GM12878 (cell line): ENCODE measurements around the gene ZNF653. TPM values are rescaled to one million over a fixed set of nuclear protein-coding genes. Genes with fewer than 3 reads are reported as not detected.

Experiments used
- CHD2 ChIP-seq: IDR thresholded peaks from 2 replicates; pipeline ENCODE4 v1.6.1; 2011; ENCODE audit warnings: low read depth, low read length, improper control_type of control experiment, borderline replicate concordance
- ETV6 ChIP-seq, 2 experiments: fragments of 450-650 bp in 1 of 2; IDR thresholded peaks in 1 of 2; conservative IDR thresholded peaks in 1 of 2; 2 replicates each; pipeline ENCODE4 v1.6.1; 2014; ENCODE audit warnings: antibody characterized with exemption in 1 of 2, borderline replicate concordance in 1 of 2, low read depth in 1 of 2, mild to moderate bottlenecking in 1 of 2, moderate library complexity in 1 of 2
- GABPA ChIP-seq: IDR thresholded peaks from 2 replicates; pipeline ENCODE4 v1.6.1; 2014; ENCODE audit warnings: antibody characterized with exemption, low read depth, mild to moderate bottlenecking, inconsistent platforms
- HDGF ChIP-seq: fragments of 450-650 bp; IDR thresholded peaks from 2 replicates; pipeline ENCODE4 v1.6.1; 2016; ENCODE audit warnings: antibody characterized with exemption
- MTA3 ChIP-seq: IDR thresholded peaks from 2 replicates; pipeline ENCODE4 v1.6.1; 2012; ENCODE audit warnings: low read length, inconsistent platforms, borderline replicate concordance
- MYC ChIP-seq: IDR thresholded peaks from 2 replicates; pipeline ENCODE4 v1.6.1; 2011; ENCODE audit warnings: mild to moderate bottlenecking, low read length, moderate library complexity, inconsistent platforms; ENCODE audit not compliant: insufficient read depth, insufficient replicate concordance, insufficient read length, severe bottlenecking
- NRF1 ChIP-seq: conservative IDR thresholded peaks from 2 replicates; pipeline ENCODE4 v1.6.1; 2011; ENCODE audit warnings: mild to moderate bottlenecking, low read depth, low read length, improper control_type of control experiment
- RB1 ChIP-seq: fragments of 450-650 bp; formaldehyde crosslinking; IDR thresholded peaks from 2 replicates; pipeline ENCODE4 v1.6.1; 2017; ENCODE audit warnings: mild to moderate bottlenecking, borderline replicate concordance
- SMARCA5 ChIP-seq: fragments of 450-650 bp; IDR thresholded peaks from 2 replicates; pipeline ENCODE4 v1.6.1; 2017; ENCODE audit warnings: mild to moderate bottlenecking
- TAF1 ChIP-seq: IDR thresholded peaks from 2 replicates; pipeline ENCODE4 v1.6.1; 2011; ENCODE audit warnings: mild to moderate bottlenecking, low read depth, low read length, borderline replicate concordance
- TCF7 ChIP-seq: IDR thresholded peaks from 2 replicates; pipeline ENCODE4 v1.6.1; 2014; ENCODE audit warnings: antibody characterized with exemption, borderline replicate concordance
- ZZZ3 ChIP-seq: IDR thresholded peaks from 2 replicates; pipeline ENCODE4 v1.6.1; 2011; ENCODE audit warnings: low read depth; ENCODE audit not compliant: control insufficient read depth, insufficient read length
- polyA plus RNA-seq, 11 experiments: library from polyadenylated mRNA; depleted of rRNA in 4 of 11; unstranded in 6 of 11; stranded (reverse) in 5 of 11; fragments of >200 nt; fragmentation: Nextera tagmentation in 4 of 11; fragmentation: Illumina TruSeq in 1 of 11; extraction: Ambion mirVana in 4 of 11; extraction: Trizol in 1 of 11; gene quantifications; 1 replicate in 1 of 11; 2 replicates in 10 of 11; pipeline versions ENCODE4 v1.2.1 to v1.2.3, GENCODE V29; 2011 to 2016; ENCODE audit warnings: inconsistent platforms in 2 of 11, missing spikeins in 2 of 11, low read depth in 1 of 11
- total RNA-seq, 4 experiments: library from RNA; depleted of rRNA in 3 of 4; stranded (reverse); fragments of >200 nt in 3 of 4; fragmentation: Illumina TruSeq in 1 of 4; extraction: Trizol in 1 of 4; gene quantifications; 2 replicates each; pipeline versions ENCODE4 v1.2.1 to v1.2.3, GENCODE V29; 2013 to 2021
- TF ChIP-seq, protein P1 (sequence below): fragments of 450-650 bp; IDR thresholded peaks from 2 replicates; pipeline ENCODE4 v1.6.1; 2017; ENCODE audit warnings: mild to moderate bottlenecking
- TF ChIP-seq, protein P2 (sequence below): fragments of 450-650 bp; IDR thresholded peaks from 2 replicates; pipeline ENCODE4 v1.6.1; 2017; ENCODE audit warnings: mild to moderate bottlenecking, moderate library complexity
- TF ChIP-seq, protein P3 (sequence below): fragments of 450-650 bp; formaldehyde crosslinking; IDR thresholded peaks from 2 replicates; pipeline ENCODE4 v1.5.0; 2022; ENCODE audit warnings: mild to moderate bottlenecking, missing genetic modification characterization
- TF ChIP-seq, protein P4 (sequence below): fragments of 450-650 bp; IDR thresholded peaks from 2 replicates; pipeline ENCODE4 v1.6.1; 2016; ENCODE audit warnings: mild to moderate bottlenecking

ZNF653 gene
- total and polyA plus RNA-seq, 10 of the 15 experiments (the other 5 are each of a cell fraction or from before 2014, with no cell fraction given): 2.2 to 13.2 (median 6.7) TPM; not detected in 2

DNA sequence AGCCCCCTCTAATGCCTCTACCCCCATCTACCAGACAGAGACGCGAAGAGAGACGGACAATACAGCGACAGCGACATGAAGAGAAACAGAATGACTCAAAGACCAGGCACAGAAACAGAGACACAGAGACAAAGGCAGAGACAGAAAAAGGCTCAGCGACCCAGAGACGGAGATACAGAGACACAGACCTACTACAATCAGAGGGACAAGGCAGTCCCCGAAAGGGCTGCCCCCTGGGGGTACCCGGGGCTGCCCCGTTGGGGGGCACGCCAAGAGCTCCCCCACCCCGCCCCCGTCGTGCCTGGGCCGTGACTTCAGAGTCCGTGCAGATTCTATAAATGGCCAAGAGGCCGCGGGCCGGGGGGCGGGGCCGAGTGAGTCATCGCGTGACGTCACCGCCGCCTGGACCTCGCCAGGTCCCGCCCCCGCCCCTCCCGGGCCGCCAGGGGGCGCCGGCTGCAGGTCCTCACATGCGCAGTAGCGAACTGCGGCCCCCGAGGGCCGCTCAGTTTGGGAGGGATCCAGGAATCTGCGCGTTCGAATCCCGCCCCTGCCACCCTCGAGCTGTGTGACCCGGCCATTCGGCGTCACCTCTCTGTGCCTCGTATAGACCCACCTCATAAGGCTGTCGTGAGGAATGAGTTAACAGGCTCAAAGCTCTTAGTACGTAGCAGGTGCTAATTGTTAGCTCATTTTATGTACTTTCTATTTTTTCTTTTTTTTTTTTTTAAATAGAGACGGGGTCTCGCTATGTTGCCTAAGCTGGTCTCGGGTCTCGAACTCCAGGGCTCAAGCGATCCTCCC is 30.4 kb upstream of the ZNF653 start (continued):
- TF ChIP-seq, protein P1, sequence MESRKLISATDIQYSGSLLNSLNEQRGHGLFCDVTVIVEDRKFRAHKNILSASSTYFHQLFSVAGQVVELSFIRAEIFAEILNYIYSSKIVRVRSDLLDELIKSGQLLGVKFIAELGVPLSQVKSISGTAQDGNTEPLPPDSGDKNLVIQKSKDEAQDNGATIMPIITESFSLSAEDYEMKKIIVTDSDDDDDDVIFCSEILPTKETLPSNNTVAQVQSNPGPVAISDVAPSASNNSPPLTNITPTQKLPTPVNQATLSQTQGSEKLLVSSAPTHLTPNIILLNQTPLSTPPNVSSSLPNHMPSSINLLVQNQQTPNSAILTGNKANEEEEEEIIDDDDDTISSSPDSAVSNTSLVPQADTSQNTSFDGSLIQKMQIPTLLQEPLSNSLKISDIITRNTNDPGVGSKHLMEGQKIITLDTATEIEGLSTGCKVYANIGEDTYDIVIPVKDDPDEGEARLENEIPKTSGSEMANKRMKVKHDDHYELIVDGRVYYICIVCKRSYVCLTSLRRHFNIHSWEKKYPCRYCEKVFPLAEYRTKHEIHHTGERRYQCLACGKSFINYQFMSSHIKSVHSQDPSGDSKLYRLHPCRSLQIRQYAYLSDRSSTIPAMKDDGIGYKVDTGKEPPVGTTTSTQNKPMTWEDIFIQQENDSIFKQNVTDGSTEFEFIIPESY: no peak
- TF ChIP-seq ETV6 (conservative IDR thresholded peaks at IDR 0.05 in 1 of 2, IDR thresholded peaks at IDR 0.05 in 1 of 2; ENCODE audit: borderline replicate concordance in 1 of 2, low read depth in 1 of 2) (no peak), CHD2 (0 out of 2 replicates have a peak, but pooled peaks have one; percentile 27), GABPA (no peak), MTA3 (no peak), MYC (no peak), ZZZ3 (no peak), NRF1 (no peak), RB1 (peak; percentile 27; the same call in 1 of the 2 replicates), HDGF (peak; percentile 81), SMARCA5 (peak; percentile 79; the same call in 1 of the 2 replicates), TAF1 (no peak), TCF7 (no peak)
- TF ChIP-seq, protein P2, sequence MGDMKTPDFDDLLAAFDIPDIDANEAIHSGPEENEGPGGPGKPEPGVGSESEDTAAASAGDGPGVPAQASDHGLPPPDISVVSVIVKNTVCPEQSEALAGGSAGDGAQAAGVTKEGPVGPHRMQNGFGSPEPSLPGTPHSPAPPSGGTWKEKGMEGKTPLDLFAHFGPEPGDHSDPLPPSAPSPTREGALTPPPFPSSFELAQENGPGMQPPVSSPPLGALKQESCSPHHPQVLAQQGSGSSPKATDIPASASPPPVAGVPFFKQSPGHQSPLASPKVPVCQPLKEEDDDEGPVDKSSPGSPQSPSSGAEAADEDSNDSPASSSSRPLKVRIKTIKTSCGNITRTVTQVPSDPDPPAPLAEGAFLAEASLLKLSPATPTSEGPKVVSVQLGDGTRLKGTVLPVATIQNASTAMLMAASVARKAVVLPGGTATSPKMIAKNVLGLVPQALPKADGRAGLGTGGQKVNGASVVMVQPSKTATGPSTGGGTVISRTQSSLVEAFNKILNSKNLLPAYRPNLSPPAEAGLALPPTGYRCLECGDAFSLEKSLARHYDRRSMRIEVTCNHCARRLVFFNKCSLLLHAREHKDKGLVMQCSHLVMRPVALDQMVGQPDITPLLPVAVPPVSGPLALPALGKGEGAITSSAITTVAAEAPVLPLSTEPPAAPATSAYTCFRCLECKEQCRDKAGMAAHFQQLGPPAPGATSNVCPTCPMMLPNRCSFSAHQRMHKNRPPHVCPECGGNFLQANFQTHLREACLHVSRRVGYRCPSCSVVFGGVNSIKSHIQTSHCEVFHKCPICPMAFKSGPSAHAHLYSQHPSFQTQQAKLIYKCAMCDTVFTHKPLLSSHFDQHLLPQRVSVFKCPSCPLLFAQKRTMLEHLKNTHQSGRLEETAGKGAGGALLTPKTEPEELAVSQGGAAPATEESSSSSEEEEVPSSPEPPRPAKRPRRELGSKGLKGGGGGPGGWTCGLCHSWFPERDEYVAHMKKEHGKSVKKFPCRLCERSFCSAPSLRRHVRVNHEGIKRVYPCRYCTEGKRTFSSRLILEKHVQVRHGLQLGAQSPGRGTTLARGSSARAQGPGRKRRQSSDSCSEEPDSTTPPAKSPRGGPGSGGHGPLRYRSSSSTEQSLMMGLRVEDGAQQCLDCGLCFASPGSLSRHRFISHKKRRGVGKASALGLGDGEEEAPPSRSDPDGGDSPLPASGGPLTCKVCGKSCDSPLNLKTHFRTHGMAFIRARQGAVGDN: peak; percentile 34
- TF ChIP-seq, protein P3, sequence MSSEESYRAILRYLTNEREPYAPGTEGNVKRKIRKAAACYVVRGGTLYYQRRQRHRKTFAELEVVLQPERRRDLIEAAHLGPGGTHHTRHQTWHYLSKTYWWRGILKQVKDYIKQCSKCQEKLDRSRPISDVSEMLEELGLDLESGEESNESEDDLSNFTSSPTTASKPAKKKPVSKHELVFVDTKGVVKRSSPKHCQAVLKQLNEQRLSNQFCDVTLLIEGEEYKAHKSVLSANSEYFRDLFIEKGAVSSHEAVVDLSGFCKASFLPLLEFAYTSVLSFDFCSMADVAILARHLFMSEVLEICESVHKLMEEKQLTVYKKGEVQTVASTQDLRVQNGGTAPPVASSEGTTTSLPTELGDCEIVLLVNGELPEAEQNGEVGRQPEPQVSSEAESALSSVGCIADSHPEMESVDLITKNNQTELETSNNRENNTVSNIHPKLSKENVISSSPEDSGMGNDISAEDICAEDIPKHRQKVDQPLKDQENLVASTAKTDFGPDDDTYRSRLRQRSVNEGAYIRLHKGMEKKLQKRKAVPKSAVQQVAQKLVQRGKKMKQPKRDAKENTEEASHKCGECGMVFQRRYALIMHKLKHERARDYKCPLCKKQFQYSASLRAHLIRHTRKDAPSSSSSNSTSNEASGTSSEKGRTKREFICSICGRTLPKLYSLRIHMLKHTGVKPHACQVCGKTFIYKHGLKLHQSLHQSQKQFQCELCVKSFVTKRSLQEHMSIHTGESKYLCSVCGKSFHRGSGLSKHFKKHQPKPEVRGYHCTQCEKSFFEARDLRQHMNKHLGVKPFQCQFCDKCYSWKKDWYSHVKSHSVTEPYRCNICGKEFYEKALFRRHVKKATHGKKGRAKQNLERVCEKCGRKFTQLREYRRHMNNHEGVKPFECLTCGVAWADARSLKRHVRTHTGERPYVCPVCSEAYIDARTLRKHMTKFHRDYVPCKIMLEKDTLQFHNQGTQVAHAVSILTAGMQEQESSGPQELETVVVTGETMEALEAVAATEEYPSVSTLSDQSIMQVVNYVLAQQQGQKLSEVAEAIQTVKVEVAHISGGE: no peak
- TF ChIP-seq, protein P4, sequence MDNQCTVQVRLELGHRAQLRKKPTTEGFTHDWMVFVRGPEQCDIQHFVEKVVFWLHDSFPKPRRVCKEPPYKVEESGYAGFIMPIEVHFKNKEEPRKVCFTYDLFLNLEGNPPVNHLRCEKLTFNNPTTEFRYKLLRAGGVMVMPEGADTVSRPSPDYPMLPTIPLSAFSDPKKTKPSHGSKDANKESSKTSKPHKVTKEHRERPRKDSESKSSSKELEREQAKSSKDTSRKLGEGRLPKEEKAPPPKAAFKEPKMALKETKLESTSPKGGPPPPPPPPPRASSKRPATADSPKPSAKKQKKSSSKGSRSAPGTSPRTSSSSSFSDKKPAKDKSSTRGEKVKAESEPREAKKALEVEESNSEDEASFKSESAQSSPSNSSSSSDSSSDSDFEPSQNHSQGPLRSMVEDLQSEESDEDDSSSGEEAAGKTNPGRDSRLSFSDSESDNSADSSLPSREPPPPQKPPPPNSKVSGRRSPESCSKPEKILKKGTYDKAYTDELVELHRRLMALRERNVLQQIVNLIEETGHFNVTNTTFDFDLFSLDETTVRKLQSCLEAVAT: no peak
